GM12875 (cell line): ENCODE data around the gene GRIA3.

ENCODE experiments used
- H3K4me3 ChIP-seq: one replicate; pipeline ENCODE4 v1.5.1; 2011; ENCODE audit warnings: low read depth, low read length, control low read depth
- TF ChIP-seq, protein P1 (sequence below): IDR thresholded peaks from 2 replicates; pipeline ENCODE4 v1.5.1; 2011; ENCODE audit warnings: low read depth, mild to moderate bottlenecking, control low read depth, inconsistent platforms, low read length, moderate library complexity, borderline replicate concordance; ENCODE audit not compliant: insufficient read depth

Gene GRIA3

DNA sequence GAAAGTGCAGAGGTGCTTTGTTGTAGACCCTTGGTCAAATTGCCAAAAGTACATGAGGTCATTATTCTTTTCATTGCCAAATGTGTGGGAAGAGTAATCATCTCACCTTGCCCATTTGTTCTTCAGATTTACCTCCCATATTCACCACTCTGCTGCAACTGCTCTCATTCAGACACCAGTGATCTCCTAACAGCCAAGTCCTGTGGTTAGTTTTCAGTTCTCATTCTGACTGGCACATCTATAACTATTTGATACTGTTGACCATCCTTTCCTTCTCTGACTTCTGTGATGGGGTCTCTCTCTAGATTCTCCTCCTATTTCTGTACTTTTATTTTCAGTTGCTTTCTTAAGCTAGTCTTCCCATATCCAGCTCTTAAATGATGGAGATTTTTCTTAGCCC is 39.8 kb downstream of the GRIA3 start:
- H3K4me3 ChIP-seq, result no peak overlapping the region
- TF ChIP-seq, protein P1, sequence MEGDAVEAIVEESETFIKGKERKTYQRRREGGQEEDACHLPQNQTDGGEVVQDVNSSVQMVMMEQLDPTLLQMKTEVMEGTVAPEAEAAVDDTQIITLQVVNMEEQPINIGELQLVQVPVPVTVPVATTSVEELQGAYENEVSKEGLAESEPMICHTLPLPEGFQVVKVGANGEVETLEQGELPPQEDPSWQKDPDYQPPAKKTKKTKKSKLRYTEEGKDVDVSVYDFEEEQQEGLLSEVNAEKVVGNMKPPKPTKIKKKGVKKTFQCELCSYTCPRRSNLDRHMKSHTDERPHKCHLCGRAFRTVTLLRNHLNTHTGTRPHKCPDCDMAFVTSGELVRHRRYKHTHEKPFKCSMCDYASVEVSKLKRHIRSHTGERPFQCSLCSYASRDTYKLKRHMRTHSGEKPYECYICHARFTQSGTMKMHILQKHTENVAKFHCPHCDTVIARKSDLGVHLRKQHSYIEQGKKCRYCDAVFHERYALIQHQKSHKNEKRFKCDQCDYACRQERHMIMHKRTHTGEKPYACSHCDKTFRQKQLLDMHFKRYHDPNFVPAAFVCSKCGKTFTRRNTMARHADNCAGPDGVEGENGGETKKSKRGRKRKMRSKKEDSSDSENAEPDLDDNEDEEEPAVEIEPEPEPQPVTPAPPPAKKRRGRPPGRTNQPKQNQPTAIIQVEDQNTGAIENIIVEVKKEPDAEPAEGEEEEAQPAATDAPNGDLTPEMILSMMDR, result no peak

DNA sequence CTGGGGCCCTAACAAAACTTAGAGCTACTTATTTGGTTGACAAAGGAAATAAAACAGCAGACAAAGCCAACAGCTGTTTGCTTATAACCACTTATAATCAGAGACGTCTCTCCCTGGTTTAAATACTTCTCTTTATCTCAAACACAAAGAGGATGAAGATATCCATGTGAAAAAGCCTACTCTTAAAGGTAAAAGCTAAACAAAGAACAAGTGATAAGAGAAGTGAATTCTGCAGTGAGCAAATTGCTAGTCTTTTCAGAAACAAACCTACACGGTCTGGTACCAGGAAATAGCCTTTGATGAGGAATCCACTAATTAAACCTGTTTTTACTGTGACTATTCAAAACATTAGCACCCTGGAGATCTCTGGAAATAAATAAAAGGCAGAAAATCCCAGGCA is 46.7 kb downstream of the GRIA3 start:
- H3K4me3 ChIP-seq, result no peak overlapping the region

DNA sequence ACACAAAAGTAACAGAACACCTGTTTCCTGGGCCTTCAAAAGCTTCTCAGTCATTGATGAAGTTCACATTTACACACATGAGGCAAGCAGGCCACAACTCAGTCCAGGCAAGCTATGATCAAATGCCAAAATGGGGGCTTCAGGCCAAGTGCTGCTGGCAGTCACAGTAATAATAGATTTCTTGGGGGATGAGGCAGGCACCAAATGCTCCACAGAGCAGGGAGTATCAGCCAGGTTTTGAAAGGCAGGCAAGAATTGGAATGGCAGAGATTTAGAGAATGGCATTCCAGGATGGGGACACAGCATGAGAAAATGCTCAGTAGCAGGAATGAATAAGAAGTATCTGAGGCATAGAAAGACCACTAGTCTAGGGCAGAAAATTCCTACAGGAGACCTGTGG is 52.8 kb downstream of the GRIA3 start:
- TF ChIP-seq, protein P1, result no peak

More for the DNA sequence above, 46.7 kb downstream of the GRIA3 start:
- TF ChIP-seq, protein P1, result no peak

DNA sequence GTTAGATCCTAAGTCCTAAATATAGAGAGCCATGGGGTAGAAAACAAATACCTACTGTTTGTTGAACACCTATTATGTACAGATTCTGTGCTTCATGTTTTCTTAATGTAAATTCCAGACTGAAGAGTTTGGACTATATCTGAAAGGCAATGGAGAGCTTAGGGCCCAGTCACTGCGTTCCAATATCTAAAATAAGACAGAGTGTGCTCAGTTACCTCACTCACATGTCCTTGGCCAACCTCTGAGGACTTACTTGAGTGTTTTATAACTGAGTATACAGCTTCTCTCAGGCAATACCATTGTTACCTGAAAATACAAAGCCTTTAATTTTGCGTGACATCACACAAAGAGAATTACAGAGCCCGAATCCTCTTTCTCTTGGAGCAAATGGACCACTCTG is 53.2 kb downstream of the GRIA3 start:
- TF ChIP-seq, protein P1, result no peak
- no peak overlapping the region for H3K4me3 ChIP-seq

More for the DNA sequence above, 52.8 kb downstream of the GRIA3 start:
- no peak overlapping the region for H3K4me3 ChIP-seq

DNA sequence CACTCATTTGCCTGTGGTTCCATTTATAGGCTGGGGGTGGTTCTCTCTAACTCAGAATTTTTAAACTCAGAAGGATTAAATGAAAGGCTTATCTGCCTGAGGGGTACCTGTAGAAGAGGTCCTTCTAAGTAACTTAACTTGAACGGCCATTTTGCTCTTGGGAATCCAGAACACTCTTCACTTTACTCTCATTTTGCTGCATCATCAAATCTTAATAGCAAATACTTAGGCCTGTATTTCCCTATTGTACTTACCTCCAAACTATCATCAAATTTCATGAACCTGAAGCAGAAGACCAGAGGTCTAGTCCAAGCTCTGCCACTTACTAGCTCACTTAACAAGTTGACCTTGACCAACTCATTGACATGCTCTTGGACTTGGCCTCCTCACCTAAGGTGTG is 70.4 kb downstream of the GRIA3 start:
- no peak overlapping the region for H3K4me3 ChIP-seq
- TF ChIP-seq, protein P1, result no peak

DNA sequence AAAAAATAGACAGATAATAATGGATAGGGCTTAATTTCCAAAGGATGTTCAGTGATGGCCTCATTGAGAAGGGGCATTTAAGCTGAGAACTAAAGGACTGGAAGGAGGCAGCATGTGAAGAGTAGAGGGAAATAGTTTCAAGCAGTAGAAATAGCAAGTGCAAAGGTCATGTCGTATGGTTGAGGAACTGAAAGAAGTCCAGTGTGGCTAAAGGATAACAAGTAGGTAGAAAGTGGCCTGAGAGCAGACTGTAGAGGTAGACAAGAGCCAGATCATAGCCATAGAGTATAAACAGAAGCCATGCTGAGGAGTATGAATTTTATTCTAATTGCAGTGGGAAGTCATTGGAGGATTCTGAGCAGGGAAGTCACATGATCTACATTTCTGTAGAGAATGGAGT is 72.3 kb downstream of the GRIA3 start:
- H3K4me3 ChIP-seq, result no peak overlapping the region
- TF ChIP-seq, protein P1, result no peak

DNA sequence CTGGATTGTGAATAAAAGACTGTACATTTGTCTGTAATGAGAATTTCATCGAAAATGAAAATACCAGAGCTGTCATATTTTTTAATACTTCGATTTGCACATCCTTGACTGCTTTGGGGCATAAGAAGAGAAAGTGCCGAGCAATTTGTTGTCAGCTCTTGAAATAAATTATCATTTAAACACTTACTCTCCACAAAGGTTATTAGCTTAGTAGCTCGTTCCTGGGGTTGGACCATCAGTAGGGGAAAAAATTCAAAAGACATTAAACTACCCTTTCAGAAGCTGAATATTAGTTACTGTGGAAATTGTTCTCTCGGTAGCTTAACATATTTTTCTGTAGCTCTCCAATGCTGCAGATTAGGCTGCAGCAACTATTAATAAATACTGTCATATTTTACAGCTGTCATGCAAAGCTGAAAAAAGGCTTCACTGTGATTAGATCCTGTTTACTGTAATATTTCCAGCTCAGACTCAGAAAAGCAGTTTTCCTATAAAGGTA is 76.9 kb downstream of the GRIA3 start:
- TF ChIP-seq, protein P1, result no peak
- no peak overlapping the region for H3K4me3 ChIP-seq
